HCT116 (cell line): ENCODE measurements around the gene RPS6KA2. TPM values are rescaled to one million over a fixed set of nuclear protein-coding genes. Genes with fewer than 3 reads are reported as not detected.

Experiments used
- ATAC-seq: fragments of 200-7000 bp; cut with Tn5 transposase; 2 replicates; pipeline ENCODE4 v1.9.1; 2020; ENCODE audit warnings: mild to moderate bottlenecking, moderate library complexity
- BruUV-seq: library from RNA; stranded (reverse); fragments of 400-500 nt; replicated peaks from 2 replicates; lab custom pipeline; 2021; lab: Mats Ljungman, UMichigan
- CTCF ChIA-PET: fragments of 300-600 bp; sonication (Branson Sonifier 250); formaldehyde crosslinking; loops from one replicate; lab custom pipeline; 2021; ENCODE audit warnings: antibody characterized with exemption; lab: Charles Lee
- POLR2A ChIA-PET: fragments of 300-600, 350-600 bp; sonication (Branson Sonifier 250); formaldehyde crosslinking; loops from one replicate; lab custom pipeline; 2021; ENCODE audit warnings: antibody characterized with exemption; lab: Charles Lee
- RAD21 ChIA-PET, 2 experiments: fragments of 300-600 bp; sonication (Branson Sonifier 250); formaldehyde crosslinking; loops; one replicate each; lab custom pipeline; 2023; ENCODE audit warnings: low total read pairs in 2 of 2; ENCODE audit not compliant: uncharacterized antibody in 2 of 2, unreplicated experiment in 2 of 2, low non-redundant PET in 1 of 2; lab: Charles Lee
- DNase-seq: peaks from one replicate; pipeline ENCODE4 v3.0.0-alpha.2; 2010; ENCODE audit warnings: low read depth, low spot score
- H2AFZ ChIP-seq: fragments of 200-600 bp; shearing (Covaris generic), sonication (generic); 2 replicates; pipeline ENCODE4 v1.6.1; 2017; ENCODE audit warnings: low read depth, mixed run types, mixed read lengths, antibody characterized with exemption, low read length; ENCODE audit not compliant: poor library complexity, severe bottlenecking
- H3K27ac ChIP-seq: 2 replicates; pipeline ENCODE4 v1.5.1; 2012; ENCODE audit warnings: low read depth, low read length
- H3K27me3 ChIP-seq: fragments of 200-600 bp; sonication (generic); 2 replicates; pipeline ENCODE4 v1.6.1; 2016; ENCODE audit warnings: mixed run types, low read length, mixed read lengths; ENCODE audit not compliant: insufficient read depth
- H3K36me3 ChIP-seq, 2 experiments: fragments of 200-500 bp in 1 of 2; fragments of 200-600 bp in 1 of 2; sonication (Bioruptor generic) in 1 of 2; sonication (generic) in 1 of 2; 2 replicates each; pipeline versions ENCODE4 v1.5.1 to v1.6.1; 2014 to 2016; ENCODE audit warnings: low read length in 2 of 2, inconsistent platforms in 1 of 2, mixed read lengths in 1 of 2, mixed run types in 1 of 2; ENCODE audit not compliant: insufficient read depth in 2 of 2, control insufficient read depth in 1 of 2
- H3K4me1 ChIP-seq, 2 experiments: fragments of 200-600 bp in 1 of 2; sonication (generic) in 1 of 2; 2 replicates each; pipeline versions ENCODE4 v1.5.1 to v1.6.1; 2012 to 2017; ENCODE audit warnings: low read length in 2 of 2, inconsistent platforms in 1 of 2, mild to moderate bottlenecking in 1 of 2, mixed read lengths in 1 of 2, mixed run types in 1 of 2, moderate library complexity in 1 of 2; ENCODE audit not compliant: insufficient read depth in 2 of 2, control insufficient read depth in 1 of 2
- H3K4me2 ChIP-seq: fragments of 200-600 bp; sonication (generic); 2 replicates; pipeline ENCODE4 v1.6.1; 2017; ENCODE audit warnings: mixed run types, low read length, mixed read lengths
- H3K4me3 ChIP-seq, 2 experiments: fragments of 200-600 bp in 1 of 2; sonication (generic) in 1 of 2; replicated peaks in 1 of 2; 2 replicates each; pipeline ENCODE4 v1.5.1; 2011 to 2016; ENCODE audit warnings: low read length in 2 of 2, control low read depth in 1 of 2, low read depth in 1 of 2, mild to moderate bottlenecking in 1 of 2, mixed read lengths in 1 of 2, mixed run types in 1 of 2
- H3K79me2 ChIP-seq: fragments of 200-600 bp; sonication (generic); 2 replicates; pipeline ENCODE4 v1.6.1; 2017; ENCODE audit warnings: mild to moderate bottlenecking, mixed run types, low read length, moderate library complexity, mixed read lengths; ENCODE audit not compliant: insufficient read depth
- H3K9ac ChIP-seq: fragments of 200-600 bp; sonication (generic); 2 replicates; pipeline ENCODE4 v1.6.1; 2016; ENCODE audit warnings: low read length, mixed read lengths
- H3K9me2 ChIP-seq: fragments of 200-600 bp; sonication (generic), shearing (Covaris generic); 2 replicates; pipeline ENCODE4 v1.6.1; 2017; ENCODE audit warnings: mixed run types, mild to moderate bottlenecking, moderate library complexity; ENCODE audit not compliant: insufficient read depth
- H3K9me3 ChIP-seq, 2 experiments: fragments of 200-500 bp in 1 of 2; fragments of 200-600 bp in 1 of 2; sonication (Bioruptor generic) in 1 of 2; sonication (generic) in 1 of 2; 2 replicates each; pipeline ENCODE4 v1.6.1; 2014 to 2017; ENCODE audit warnings: low read length in 2 of 2, mixed read lengths in 2 of 2, inconsistent platforms in 1 of 2, low read depth in 1 of 2, mild to moderate bottlenecking in 1 of 2, mixed run types in 1 of 2, moderate library complexity in 1 of 2; ENCODE audit not compliant: control insufficient read depth in 1 of 2, insufficient read depth in 1 of 2
- H4K20me1 ChIP-seq: fragments of 200-600 bp; sonication (generic), shearing (Covaris generic); 2 replicates; pipeline ENCODE4 v1.6.1; 2017; ENCODE audit warnings: mixed run types, mild to moderate bottlenecking, moderate library complexity; ENCODE audit not compliant: insufficient read depth
- CBX3 ChIP-seq: IDR thresholded peaks from 2 replicates; pipeline ENCODE4 v1.6.1; 2012; ENCODE audit warnings: low read depth
- EGR1 ChIP-seq: IDR thresholded peaks from 2 replicates; pipeline ENCODE4 v1.6.1; 2012; ENCODE audit warnings: low read depth
- ELF1 ChIP-seq: IDR thresholded peaks from 2 replicates; pipeline ENCODE4 v1.6.1; 2012; ENCODE audit warnings: low read depth, borderline replicate concordance
- MAX ChIP-seq: IDR thresholded peaks from 2 replicates; pipeline ENCODE4 v1.6.1; 2012
- POLR2A ChIP-seq: IDR thresholded peaks from 2 replicates; pipeline ENCODE4 v1.7.0; 2011; ENCODE audit warnings: borderline replicate concordance; ENCODE audit not compliant: insufficient read depth, insufficient read length; ENCODE audit errors: extremely low read depth
- SP1 ChIP-seq: IDR thresholded peaks from 2 replicates; pipeline ENCODE4 v1.6.1; 2012; ENCODE audit warnings: low read depth
- YY1 ChIP-seq: IDR thresholded peaks from 2 replicates; pipeline ENCODE4 v1.6.1; 2011; ENCODE audit warnings: low read length, low read depth, moderate library complexity, mild to moderate bottlenecking; ENCODE audit not compliant: insufficient replicate concordance; ENCODE audit errors: extremely low read depth
- ZNF274 ChIP-seq: fragments of 200-500 bp; sonication (Bioruptor generic); IDR thresholded peaks from 2 replicates; pipeline ENCODE4 v1.6.1; 2014; ENCODE audit warnings: mild to moderate bottlenecking, low read depth, low read length, inconsistent platforms
- intact Hi-C: fragments of 100-400 bp; cut with micrococcal nuclease; formaldehyde crosslinking; loops from 2 replicates; pipeline ENCODE4 v1.10.0; 2022
- total RNA-seq: library from RNA; stranded (reverse); gene quantifications from one replicate; pipeline ENCODE4 v1.2.1, GENCODE V29; 2021; ENCODE audit not compliant: unreplicated experiment
- TF ChIP-seq, protein P1 (sequence below): IDR thresholded peaks from 2 replicates; pipeline ENCODE4 v1.6.1; 2012

The RPS6KA2 gene
- total RNA-seq, 1 experiment from 2014 or later: 8.5 TPM

GRCh38 chr6:166478782-166479592 lies 148.1 kb downstream of the RPS6KA2 start:
- no peak overlapping the region for H3K9ac ChIP-seq
- no peaks in the 10 kb centered on the region for H3K79me2 ChIP-seq
- CTCF ChIA-PET: no interaction called here
- no peaks in the 10 kb centered on the region for H3K4me1 ChIP-seq
- intact Hi-C loops: no loop called here
- no peaks in the 10 kb centered on the region for H3K9me3 ChIP-seq
- no peaks in the 10 kb centered on the region for H3K9me2 ChIP-seq
- RAD21 ChIA-PET: no interaction called here
- TF ChIP-seq EGR1 (no peak), SP1 (no peak), CBX3 (no peak), ZNF274 (no peak), ELF1 (no peak), MAX (no peak), YY1 (no peak), POLR2A (no peak)
- TF ChIP-seq, protein P1, sequence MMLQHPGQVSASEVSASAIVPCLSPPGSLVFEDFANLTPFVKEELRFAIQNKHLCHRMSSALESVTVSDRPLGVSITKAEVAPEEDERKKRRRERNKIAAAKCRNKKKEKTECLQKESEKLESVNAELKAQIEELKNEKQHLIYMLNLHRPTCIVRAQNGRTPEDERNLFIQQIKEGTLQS: no peak
- ATAC-seq (no peak), DNase-seq (no peak)
- H2AFZ ChIP-seq: no peak overlapping the region
- no peaks in the 10 kb centered on the region for H3K27me3 ChIP-seq
- no peak overlapping the region for H3K4me3 ChIP-seq
- BruUV-seq: no TSS peak
- no peak overlapping the region for H3K4me2 ChIP-seq
- no peaks in the 10 kb centered on the region for H3K36me3 ChIP-seq
- no peak overlapping the region; the same call in 1 of the 2 replicates for H3K27ac ChIP-seq
- no peaks in the 10 kb centered on the region for H4K20me1 ChIP-seq
- POLR2A ChIA-PET: no interaction called here
